ENCODE results near the gene TBKBP1.
"Not testable (repeated sequence)": the region's sequence is repeated elsewhere in the genome, so short reads cannot be mapped to it uniquely, and the experiment has no call there.

TBKBP1 gene

GRCh38 chr17:47735536-47736011, 41.6 kb downstream of the TBKBP1 start:
- in situ Hi-C loops (cut with MboI; ENCODE audit: low sequenced_read_pairs, unreplicated experiment) = no loop called here
- TF ChIP-seq, protein P1, sequence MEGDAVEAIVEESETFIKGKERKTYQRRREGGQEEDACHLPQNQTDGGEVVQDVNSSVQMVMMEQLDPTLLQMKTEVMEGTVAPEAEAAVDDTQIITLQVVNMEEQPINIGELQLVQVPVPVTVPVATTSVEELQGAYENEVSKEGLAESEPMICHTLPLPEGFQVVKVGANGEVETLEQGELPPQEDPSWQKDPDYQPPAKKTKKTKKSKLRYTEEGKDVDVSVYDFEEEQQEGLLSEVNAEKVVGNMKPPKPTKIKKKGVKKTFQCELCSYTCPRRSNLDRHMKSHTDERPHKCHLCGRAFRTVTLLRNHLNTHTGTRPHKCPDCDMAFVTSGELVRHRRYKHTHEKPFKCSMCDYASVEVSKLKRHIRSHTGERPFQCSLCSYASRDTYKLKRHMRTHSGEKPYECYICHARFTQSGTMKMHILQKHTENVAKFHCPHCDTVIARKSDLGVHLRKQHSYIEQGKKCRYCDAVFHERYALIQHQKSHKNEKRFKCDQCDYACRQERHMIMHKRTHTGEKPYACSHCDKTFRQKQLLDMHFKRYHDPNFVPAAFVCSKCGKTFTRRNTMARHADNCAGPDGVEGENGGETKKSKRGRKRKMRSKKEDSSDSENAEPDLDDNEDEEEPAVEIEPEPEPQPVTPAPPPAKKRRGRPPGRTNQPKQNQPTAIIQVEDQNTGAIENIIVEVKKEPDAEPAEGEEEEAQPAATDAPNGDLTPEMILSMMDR (IDR thresholded peaks at IDR 0.05; ENCODE audit: borderline replicate concordance, control extremely low read depth, extremely low read depth, insufficient read depth, missing control alignments) = no peak
- peak; percentile 83 for DNase-seq (ENCODE audit: low spot score)

GRCh38 chr17:47736501-47737495, 42.8 kb downstream of the TBKBP1 start:
- in situ Hi-C loops (cut with MboI; ENCODE audit: low sequenced_read_pairs, unreplicated experiment) = no loop called here
- no peak for DNase-seq (ENCODE audit: low spot score)
- TF ChIP-seq, protein P1 (IDR thresholded peaks at IDR 0.05; ENCODE audit: borderline replicate concordance, control extremely low read depth, extremely low read depth, insufficient read depth, missing control alignments) = no peak

DNA sequence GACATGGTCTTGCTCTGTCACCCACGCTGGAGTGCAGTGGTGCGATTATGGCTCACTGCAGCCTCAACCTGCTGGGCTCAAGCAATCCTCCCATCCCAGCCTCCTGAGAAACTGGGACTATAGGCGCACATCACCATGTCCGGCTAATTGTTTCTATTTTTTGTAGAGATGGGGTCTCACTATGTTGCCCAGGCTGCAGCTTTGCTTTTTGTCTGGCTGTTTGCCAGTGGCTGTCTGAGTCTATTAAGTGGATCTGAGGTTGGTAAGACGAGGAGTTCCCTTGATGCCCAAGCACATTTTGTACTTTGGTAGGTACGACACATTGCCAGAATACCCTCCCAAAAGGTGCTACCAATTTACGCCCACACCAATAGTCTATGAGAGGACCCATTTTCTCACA, 44.2 kb downstream of the TBKBP1 start:
- TF ChIP-seq, protein P1 (IDR thresholded peaks at IDR 0.05; ENCODE audit: borderline replicate concordance, control extremely low read depth, extremely low read depth, insufficient read depth, missing control alignments) = no peak
- no peak for DNase-seq (ENCODE audit: low spot score)
- in situ Hi-C loops (cut with MboI; ENCODE audit: low sequenced_read_pairs, unreplicated experiment) = no loop called here

DNA sequence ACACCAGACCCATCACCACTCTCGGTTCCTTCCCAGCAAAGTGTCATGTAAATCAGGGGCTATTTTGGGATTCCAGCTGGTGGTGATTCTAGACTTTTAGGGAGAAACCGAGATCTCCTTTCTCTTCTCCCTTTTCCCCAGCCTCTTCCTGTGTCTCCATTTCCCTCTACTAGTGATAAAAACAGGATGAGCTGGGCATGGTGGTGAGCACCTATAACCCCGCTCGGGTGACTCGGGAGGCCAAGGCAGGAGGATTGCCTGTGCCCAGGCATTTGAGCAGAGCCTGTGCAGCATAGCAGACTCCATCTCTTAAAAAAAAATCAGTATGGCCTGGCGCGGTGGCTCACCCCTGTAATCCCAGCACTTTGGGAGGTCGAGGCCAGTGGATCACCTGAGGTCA, 45.2 kb downstream of the TBKBP1 start:
- in situ Hi-C loops (cut with MboI; ENCODE audit: low sequenced_read_pairs, unreplicated experiment) = no loop called here
- TF ChIP-seq, protein P1 (IDR thresholded peaks at IDR 0.05; ENCODE audit: borderline replicate concordance, control extremely low read depth, extremely low read depth, insufficient read depth, missing control alignments) = no peak
- DNase-seq (ENCODE audit: low spot score) = no peak

DNA sequence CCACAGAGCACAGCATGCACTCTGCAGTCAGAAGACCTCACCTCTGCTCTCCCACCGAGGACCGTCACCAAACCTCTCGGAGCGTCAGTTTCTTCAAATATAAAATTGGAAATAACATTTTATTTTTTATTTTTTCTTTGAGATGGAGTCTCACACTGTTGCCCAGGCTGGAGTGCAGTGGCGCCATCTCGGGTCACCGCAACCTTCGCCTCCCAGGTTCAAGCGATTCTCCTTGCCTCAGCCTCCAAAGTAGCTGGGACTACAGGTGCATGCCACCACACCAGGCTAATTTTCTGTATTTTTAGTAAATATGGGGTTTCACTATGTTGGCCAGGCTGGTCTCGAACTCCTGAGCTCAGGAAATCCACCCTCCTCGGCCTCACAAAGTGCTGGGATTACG, 46.0 kb downstream of the TBKBP1 start:
- DNase-seq (ENCODE audit: low spot score); in situ Hi-C loops (cut with MboI; ENCODE audit: low sequenced_read_pairs, unreplicated experiment): not testable (repeated sequence)

DNA sequence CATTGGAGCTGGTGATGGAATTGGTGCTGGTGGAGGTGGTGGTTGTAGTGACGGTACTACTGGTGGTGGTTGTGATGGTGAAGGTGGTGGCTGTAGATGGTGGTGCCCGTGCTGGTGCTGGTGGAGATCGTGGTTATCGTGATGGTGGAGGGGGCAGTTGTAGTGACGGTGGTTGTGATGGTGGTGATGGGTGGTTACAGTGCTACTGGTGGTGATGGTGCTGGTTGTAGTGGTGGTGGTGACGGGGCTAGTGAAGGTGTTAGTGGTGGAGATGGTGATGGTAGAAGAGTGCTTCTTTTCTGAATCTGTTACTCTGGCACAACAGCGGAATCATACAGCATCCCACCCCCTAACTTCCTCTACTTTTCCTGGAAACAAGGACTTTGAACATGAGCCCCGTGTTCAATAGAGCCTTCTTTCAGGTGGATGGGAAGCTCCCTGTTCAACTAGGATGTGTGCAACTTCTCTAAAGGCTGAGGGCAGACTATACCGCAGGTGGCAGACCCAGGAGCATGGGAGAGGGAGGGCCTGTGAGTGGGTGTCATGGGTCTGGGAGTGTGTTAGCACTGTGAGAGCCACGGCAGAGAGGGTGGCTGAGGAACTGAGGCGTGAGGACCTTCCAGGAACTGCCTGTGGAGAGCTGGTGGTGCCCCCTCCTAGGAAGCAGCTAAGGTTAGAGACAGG, 47.3 kb downstream of the TBKBP1 start:
- DNase-seq (ENCODE audit: low spot score) = no peak
- in situ Hi-C loops (cut with MboI; ENCODE audit: low sequenced_read_pairs, unreplicated experiment) = no loop called here
- TF ChIP-seq, protein P1 (IDR thresholded peaks at IDR 0.05; ENCODE audit: borderline replicate concordance, control extremely low read depth, extremely low read depth, insufficient read depth, missing control alignments) = no peak

DNA sequence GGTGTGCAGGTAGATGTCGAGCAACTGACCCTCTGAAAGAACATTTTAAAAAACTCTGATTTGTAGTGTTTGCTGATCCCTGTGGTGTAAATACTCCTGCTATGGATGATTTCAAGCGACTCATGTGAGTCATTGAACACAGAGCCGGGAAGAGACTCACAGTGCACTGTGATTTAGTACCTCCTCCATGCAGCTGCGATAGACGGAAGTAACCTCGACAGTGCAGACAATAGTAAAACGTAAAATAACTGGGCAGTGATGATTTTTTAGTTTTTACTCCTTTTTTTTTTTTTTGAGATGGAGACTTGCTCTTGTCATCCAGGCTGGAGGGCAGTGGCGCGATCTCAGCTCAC, 47.8 kb downstream of the TBKBP1 start:
- TF ChIP-seq, protein P1 (IDR thresholded peaks at IDR 0.05; ENCODE audit: borderline replicate concordance, control extremely low read depth, extremely low read depth, insufficient read depth, missing control alignments) = no peak
- in situ Hi-C loops (cut with MboI; ENCODE audit: low sequenced_read_pairs, unreplicated experiment) = no loop called here
- DNase-seq (ENCODE audit: low spot score) = no peak

Data from GM13976 (cell line).